ENCODE data around the gene SPDYE16. TPM values are rescaled to one million over a fixed set of nuclear protein-coding genes. Genes with fewer than 3 reads are reported as not detected.
"Not testable (repeated sequence)": the region's sequence is repeated elsewhere in the genome, so short reads cannot be mapped to it uniquely, and the experiment has no call there.

SPDYE16 gene
- total RNA-seq, 2 donors from 2014 or later: 0.41 to 0.51 TPM

- intact Hi-C loops (cut with DNase I): no loop called here
- 48% methylated on average over 18 of the region's 20 CpGs for whole genome bisulfite sequencing
Observed at GRCh38 chr7:76509931-76510877, 32.9 kb downstream of the SPDYE16 start, which contains the start of gene UPK3B. UPK3B (plus strand) TSS chr7:76510552; CDS start chr7:76510653, 101 bp downstream.

GRCh38 chr7:76507723-76508406 is 35.2 kb downstream of the SPDYE16 start:
- Histone ChIP-seq H3K27me3 (replicated peaks; ENCODE audit: insufficient read depth) (no peaks in the 10 kb centered on the region), H3K9me3 (no peaks in the 10 kb centered on the region), H3K4me3 (no peak overlapping the region), H3K36me3 (peaks cover 0 to 3% of the 10 kb centered on the region in 2 donors), H3K4me1 (replicated peaks) (no peaks in the 10 kb centered on the region), H3K27ac (no peak overlapping the region)
- WGBS: 80% methylated on average over 11 of the region's 11 CpGs
- TF ChIP-seq POLR2A (IDR thresholded peaks at IDR 0.05): no peak
- TF ChIP-seq POLR2AphosphoS5 (IDR thresholded peaks at IDR 0.05): no peak
- TF ChIP-seq CTCF (IDR thresholded peaks at IDR 0.05): no peak
- DNase-seq (ENCODE audit: low spot score): no peak
- intact Hi-C loops (cut with DNase I): no loop called here

More at GRCh38 chr7:76509931-76510877, 32.9 kb downstream of the SPDYE16 start, which contains the start of gene UPK3B:
- H3K27me3 ChIP-seq (replicated peaks; ENCODE audit: insufficient read depth): no peaks in the 10 kb centered on the region
- H3K27ac ChIP-seq: no peak within 1 kb of the TSS
- no peak for TF ChIP-seq POLR2AphosphoS5 (IDR thresholded peaks at IDR 0.05)
- H3K4me1 ChIP-seq (replicated peaks): no peaks in the 10 kb centered on the region
- peaks cover 0 to 3% of the 10 kb centered on the region in 2 donors for H3K36me3 ChIP-seq
- H3K9me3 ChIP-seq: no peaks in the 10 kb centered on the region
- H3K4me3 ChIP-seq: no peak within 1 kb of the TSS
- no peak for DNase-seq (ENCODE audit: low spot score)

GRCh38 chr7:76506643-76507042 is 36.5 kb downstream of the SPDYE16 start:
- H3K27ac ChIP-seq; intact Hi-C loops (cut with DNase I); H3K4me3 ChIP-seq; H3K4me1 ChIP-seq (replicated peaks); DNase-seq (ENCODE audit: low spot score); H3K36me3 ChIP-seq; H3K9me3 ChIP-seq; H3K27me3 ChIP-seq (replicated peaks; ENCODE audit: insufficient read depth): not testable (repeated sequence)
- 94% methylated on average over 8 of the region's 8 CpGs for WGBS

- H3K27ac ChIP-seq: no peak overlapping the region
- TF ChIP-seq CTCF (IDR thresholded peaks at IDR 0.05) (no peak), POLR2AphosphoS5 (IDR thresholded peaks at IDR 0.05) (no peak), POLR2A (IDR thresholded peaks at IDR 0.05) (no peak)
- H3K9me3 ChIP-seq: no peaks in the 10 kb centered on the region
- no peaks in the 10 kb centered on the region for H3K27me3 ChIP-seq (replicated peaks; ENCODE audit: insufficient read depth)
- peaks cover 0 to 3% of the 10 kb centered on the region in 2 donors for H3K36me3 ChIP-seq
- WGBS: 66% methylated on average over 5 of the region's 5 CpGs
- intact Hi-C loops (cut with DNase I): no loop called here
- DNase-seq (ENCODE audit: low spot score): no peak
- H3K4me1 ChIP-seq (replicated peaks): no peaks in the 10 kb centered on the region
- no peak overlapping the region for H3K4me3 ChIP-seq
Observed at GRCh38 chr7:76506081-76506440, 37.0 kb downstream of the SPDYE16 start.

GRCh38 chr7:76505168-76506080 is 37.7 kb downstream of the SPDYE16 start:
- H3K36me3 ChIP-seq: peaks cover 0 to 3% of the 10 kb centered on the region in 2 donors
- intact Hi-C loops (cut with DNase I): no loop called here
- no peak for DNase-seq (ENCODE audit: low spot score)

GRCh38 chr7:76504351-76505167 is 38.5 kb downstream of the SPDYE16 start:
- DNase-seq (ENCODE audit: low spot score); H3K27me3 ChIP-seq (replicated peaks; ENCODE audit: insufficient read depth); intact Hi-C loops (cut with DNase I); H3K36me3 ChIP-seq; H3K27ac ChIP-seq; H3K4me1 ChIP-seq (replicated peaks); H3K9me3 ChIP-seq; H3K4me3 ChIP-seq: not testable (repeated sequence)
- 77% methylated on average over 17 of the region's 33 CpGs for WGBS

More at GRCh38 chr7:76505168-76506080, 37.7 kb downstream of the SPDYE16 start:
- no peaks in the 10 kb centered on the region for H3K27me3 ChIP-seq (replicated peaks; ENCODE audit: insufficient read depth)
- H3K9me3 ChIP-seq: no peaks in the 10 kb centered on the region
- H3K4me1 ChIP-seq (replicated peaks): no peaks in the 10 kb centered on the region
- no peak for TF ChIP-seq POLR2AphosphoS5 (IDR thresholded peaks at IDR 0.05)
- TF ChIP-seq POLR2A (IDR thresholded peaks at IDR 0.05): no peak
- no peak for TF ChIP-seq CTCF (IDR thresholded peaks at IDR 0.05)
- H3K27ac ChIP-seq: no peak overlapping the region
- 88% methylated on average over 25 of the region's 32 CpGs for WGBS
- no peak overlapping the region for H3K4me3 ChIP-seq

- H3K4me3 ChIP-seq; H3K27ac ChIP-seq; DNase-seq (ENCODE audit: low spot score); H3K27me3 ChIP-seq (replicated peaks; ENCODE audit: insufficient read depth); H3K36me3 ChIP-seq; intact Hi-C loops (cut with DNase I); H3K9me3 ChIP-seq; H3K4me1 ChIP-seq (replicated peaks): not testable (repeated sequence)
- WGBS: 93% methylated on average over 3 of the region's 12 CpGs
Observed at GRCh38 chr7:76503244-76503643, 39.9 kb downstream of the SPDYE16 start.

Data from prostate gland (tissue), 2 donors.